CD8-positive, alpha-beta memory T cell (primary cell): ENCODE measurements around the gene CNGB1. TPM values are rescaled to one million over a fixed set of nuclear protein-coding genes. Genes with fewer than 3 reads are reported as not detected.

Experiments
- CTCF ChIA-PET: fragments of 350-600 bp; sonication (Branson Sonifier 250); formaldehyde crosslinking; loops from one replicate; lab custom pipeline; 2021; ENCODE audit warnings: antibody characterized with exemption; lab: Charles Lee
- POLR2A ChIA-PET: fragments of 350-600 bp; sonication (Branson Sonifier 250); formaldehyde crosslinking; loops from one replicate; lab custom pipeline; 2021; ENCODE audit warnings: antibody characterized with exemption; lab: Charles Lee
- DNase-seq, 5 donors: peaks; one replicate each; pipeline versions ENCODE4 v3.0.0 to v3.0.0-alpha.2; 2020 to 2022; ENCODE audit warnings: mixed read lengths in 1 of 5
- H3K27ac ChIP-seq: one replicate; pipeline ENCODE4 v1.7.0; 2013; ENCODE audit warnings: low read depth, mild to moderate bottlenecking, low read length, moderate library complexity
- H3K27me3 ChIP-seq: 2 replicates; pipeline ENCODE4 v1.7.0; 2013; ENCODE audit warnings: low read length, mild to moderate bottlenecking; ENCODE audit not compliant: insufficient read depth, poor library complexity, severe bottlenecking
- H3K36me3 ChIP-seq: 2 replicates; pipeline ENCODE4 v1.7.0; 2013; ENCODE audit warnings: mild to moderate bottlenecking, low read length, moderate library complexity; ENCODE audit not compliant: insufficient read depth
- H3K4me1 ChIP-seq: 2 replicates; pipeline ENCODE4 v1.7.0; 2013; ENCODE audit warnings: mild to moderate bottlenecking, low read length, moderate library complexity; ENCODE audit not compliant: insufficient read depth
- H3K4me3 ChIP-seq: 2 replicates; pipeline ENCODE4 v1.7.0; 2013; ENCODE audit warnings: mild to moderate bottlenecking, low read length
- H3K9me3 ChIP-seq: 2 replicates; pipeline ENCODE4 v1.7.0; 2013; ENCODE audit warnings: mild to moderate bottlenecking, low read length
- H3K27ac Mint-ChIP-seq, 8 donors: one replicate each; pipeline ENCODE4 v1.8.0; 2020 to 2021; ENCODE audit warnings: mixed read lengths in 8 of 8, mild to moderate bottlenecking in 6 of 8, inconsistent platforms in 3 of 8, moderate library complexity in 3 of 8
- H3K27me3 Mint-ChIP-seq, 2 donors: one replicate each; pipeline ENCODE4 v1.8.0; 2020 to 2021; ENCODE audit warnings: mixed read lengths in 2 of 2, mild to moderate bottlenecking in 1 of 2, moderate library complexity in 1 of 2
- H3K36me3 Mint-ChIP-seq, 3 donors: one replicate each; pipeline ENCODE4 v1.8.0; 2020 to 2021; ENCODE audit warnings: mixed read lengths in 3 of 3, inconsistent platforms in 1 of 3, mild to moderate bottlenecking in 1 of 3
- H3K4me1 Mint-ChIP-seq, 3 donors: one replicate each; pipeline ENCODE4 v1.8.0; 2020 to 2021; ENCODE audit warnings: mixed read lengths in 3 of 3, inconsistent platforms in 1 of 3, mild to moderate bottlenecking in 1 of 3
- H3K4me3 Mint-ChIP-seq, 7 donors: one replicate each; pipeline ENCODE4 v1.8.0; 2020 to 2021; ENCODE audit warnings: mixed read lengths in 7 of 7, mild to moderate bottlenecking in 6 of 7, moderate library complexity in 4 of 7, inconsistent platforms in 2 of 7
- H3K9me3 Mint-ChIP-seq, 5 donors: one replicate each; pipeline ENCODE4 v1.8.0; 2020 to 2022; ENCODE audit warnings: mixed read lengths in 5 of 5, mild to moderate bottlenecking in 3 of 5, moderate library complexity in 2 of 5, inconsistent platforms in 1 of 5
- polyA plus RNA-seq: library from polyadenylated mRNA; unstranded; fragments of 300-500 nt; fragmentation: Illumina TruSeq; gene quantifications from one replicate; pipeline ENCODE4 v1.2.3, GENCODE V29; 2021
- total RNA-seq, 2 experiments: library from RNA; stranded (reverse); gene quantifications; one replicate each; pipeline ENCODE4 v1.2.3, GENCODE V29; 2021

CNGB1 gene
- total and polyA plus RNA-seq, 3 experiments from 2014 or later: not detected

GRCh38 chr16:57889960-57890751 is 80.8 kb downstream of the CNGB1 start:
- ChIA-PET CTCF (interaction anchor here (3.1 kb wide), 1 partner anchor 10 kb away, joined by 18 read pairs; no protein-coding TSS in a partner anchor), POLR2A (no interaction called here)
- H3K27me3 Mint-ChIP-seq: peaks cover 26 to 59% of the 10 kb centered on the region in 2 donors

GRCh38 chr16:57889522-57889921 is 81.4 kb downstream of the CNGB1 start:
- CTCF ChIA-PET: interaction anchor here (3.1 kb wide), 1 partner anchor 10 kb away, joined by 18 read pairs; no protein-coding TSS in a partner anchor
- Mint-ChIP-seq H3K9me3 (no peaks in the 10 kb centered on the region), H3K27ac (no peak overlapping the region), H3K27me3 (peaks cover 24 to 65% of the 10 kb centered on the region in 2 donors), H3K4me1 (peaks cover 5 to 13% (median 11%) of the 10 kb centered on the region in 3 donors), H3K4me3 (no peak overlapping the region), H3K36me3 (peaks cover 0 to 2% (median under 1%) of the 10 kb centered on the region in 3 donors)
- DNase-seq: no peak
- no peak overlapping the region for H3K4me3 ChIP-seq
- H3K27ac ChIP-seq: no peak overlapping the region
- peaks cover 16% of the 10 kb centered on the region for H3K27me3 ChIP-seq
- H3K4me1 ChIP-seq: no peaks in the 10 kb centered on the region
- POLR2A ChIA-PET: interaction anchor here (0.6 kb wide), 1 partner anchor 60 kb away, joined by 7 read pairs; no protein-coding TSS in a partner anchor
- no peaks in the 10 kb centered on the region for H3K36me3 ChIP-seq
- H3K9me3 ChIP-seq: no peaks in the 10 kb centered on the region

More at GRCh38 chr16:57889960-57890751, 80.8 kb downstream of the CNGB1 start:
- Histone ChIP-seq H3K27ac (no peak overlapping the region), H3K4me1 (no peaks in the 10 kb centered on the region), H3K4me3 (no peak overlapping the region), H3K27me3 (peaks cover 11% of the 10 kb centered on the region), H3K36me3 (no peaks in the 10 kb centered on the region), H3K9me3 (no peaks in the 10 kb centered on the region)
- H3K4me1 Mint-ChIP-seq: peaks cover 9 to 17% (median 16%) of the 10 kb centered on the region in 3 donors
- no peak for DNase-seq
- no peaks in the 10 kb centered on the region for H3K9me3 Mint-ChIP-seq
- H3K36me3 Mint-ChIP-seq: peaks cover 0 to 2% (median 0%) of the 10 kb centered on the region in 3 donors
- H3K27ac Mint-ChIP-seq: peak overlapping the region in 1 of 8 donors; percentile 33
- H3K4me3 Mint-ChIP-seq: no peak overlapping the region

GRCh38 chr16:57889111-57889510 is 81.8 kb downstream of the CNGB1 start:
- no peak overlapping the region for H3K27ac ChIP-seq
- no peaks in the 10 kb centered on the region for H3K9me3 ChIP-seq
- H3K4me3 ChIP-seq: no peak overlapping the region
- Mint-ChIP-seq H3K27ac (no peak overlapping the region), H3K36me3 (peaks cover 0 to 3% (median 2%) of the 10 kb centered on the region in 3 donors), H3K27me3 (peaks cover 27 to 69% of the 10 kb centered on the region in 2 donors), H3K4me1 (peaks cover 4 to 14% (median 7%) of the 10 kb centered on the region in 3 donors), H3K9me3 (no peaks in the 10 kb centered on the region), H3K4me3 (no peak overlapping the region)
- ChIA-PET POLR2A (interaction anchor here (0.6 kb wide), 1 partner anchor 59 kb away, joined by 7 read pairs; no protein-coding TSS in a partner anchor), CTCF (interaction anchor here (3.1 kb wide), 1 partner anchor 11 kb away, joined by 18 read pairs; no protein-coding TSS in a partner anchor)
- no peaks in the 10 kb centered on the region for H3K36me3 ChIP-seq
- peaks cover 18% of the 10 kb centered on the region for H3K27me3 ChIP-seq
- no peaks in the 10 kb centered on the region for H3K4me1 ChIP-seq
- DNase-seq: no peak

- peaks cover 23% of the 10 kb centered on the region for H3K27me3 ChIP-seq
- H3K36me3 ChIP-seq: no peaks in the 10 kb centered on the region
- Mint-ChIP-seq H3K27me3 (peaks cover 33 to 76% of the 10 kb centered on the region in 2 donors), H3K9me3 (no peaks in the 10 kb centered on the region), H3K4me3 (no peak overlapping the region), H3K4me1 (peaks cover 3 to 16% (median 4%) of the 10 kb centered on the region in 3 donors), H3K27ac (no peak overlapping the region), H3K36me3 (peaks cover 0 to 3% (median 2%) of the 10 kb centered on the region in 3 donors)
- ChIA-PET POLR2A (no interaction called here), CTCF (interaction anchor here (0.8 kb wide), 1 partner anchor 11 kb away, joined by 3 read pairs; no protein-coding TSS in a partner anchor)
- no peaks in the 10 kb centered on the region for H3K4me1 ChIP-seq
- no peaks in the 10 kb centered on the region for H3K9me3 ChIP-seq
- H3K4me3 ChIP-seq: no peak overlapping the region
- no peak overlapping the region for H3K27ac ChIP-seq
- DNase-seq: no peak
Observed at GRCh38 chr16:57888128-57888527, 82.8 kb downstream of the CNGB1 start.

- Histone ChIP-seq H3K4me3 (no peak overlapping the region), H3K9me3 (no peaks in the 10 kb centered on the region), H3K27ac (no peak overlapping the region), H3K36me3 (no peaks in the 10 kb centered on the region), H3K27me3 (peaks cover 23% of the 10 kb centered on the region), H3K4me1 (no peaks in the 10 kb centered on the region)
- no peak for DNase-seq
- H3K27ac Mint-ChIP-seq: peak overlapping the region in 1 of 8 donors; percentile 43
- ChIA-PET CTCF (interaction anchor here (0.8 kb wide), 1 partner anchor 11 kb away, joined by 3 read pairs; no protein-coding TSS in a partner anchor), POLR2A (no interaction called here)
- H3K27me3 Mint-ChIP-seq: peaks cover 34 to 76% of the 10 kb centered on the region in 2 donors
- no peak overlapping the region for H3K4me3 Mint-ChIP-seq
- peaks cover 3 to 16% (median 4%) of the 10 kb centered on the region in 3 donors for H3K4me1 Mint-ChIP-seq
- H3K36me3 Mint-ChIP-seq: peaks cover 0 to 3% (median 2%) of the 10 kb centered on the region in 3 donors
- H3K9me3 Mint-ChIP-seq: no peaks in the 10 kb centered on the region
Observed at GRCh38 chr16:57887711-57888110, 83.2 kb downstream of the CNGB1 start.

GRCh38 chr16:57886427-57886826 is 84.5 kb downstream of the CNGB1 start:
- H3K36me3 ChIP-seq: no peaks in the 10 kb centered on the region
- no peak overlapping the region for H3K4me3 ChIP-seq
- peaks cover 3 to 16% (median 4%) of the 10 kb centered on the region in 3 donors for H3K4me1 Mint-ChIP-seq
- H3K27ac Mint-ChIP-seq: no peak overlapping the region
- no peaks in the 10 kb centered on the region for H3K4me1 ChIP-seq
- H3K36me3 Mint-ChIP-seq: peaks cover 0 to 3% (median 2%) of the 10 kb centered on the region in 3 donors
- no peak overlapping the region for H3K4me3 Mint-ChIP-seq
- no peaks in the 10 kb centered on the region for H3K9me3 ChIP-seq
- DNase-seq: no peak
- H3K27me3 ChIP-seq: peaks cover 23% of the 10 kb centered on the region
- ChIA-PET CTCF (no interaction called here), POLR2A (no interaction called here)
- H3K9me3 Mint-ChIP-seq: no peaks in the 10 kb centered on the region
- peaks cover 38 to 81% of the 10 kb centered on the region in 2 donors for H3K27me3 Mint-ChIP-seq
- H3K27ac ChIP-seq: no peak overlapping the region

GRCh38 chr16:57884655-57885133 is 86.2 kb downstream of the CNGB1 start:
- POLR2A ChIA-PET: no interaction called here
- DNase-seq: no peak
- Histone ChIP-seq H3K4me1 (no peaks in the 10 kb centered on the region), H3K36me3 (no peaks in the 10 kb centered on the region), H3K27me3 (peaks cover 23% of the 10 kb centered on the region), H3K9me3 (no peaks in the 10 kb centered on the region), H3K4me3 (no peak overlapping the region), H3K27ac (no peak overlapping the region)
- peaks cover 32 to 66% of the 10 kb centered on the region in 2 donors for H3K27me3 Mint-ChIP-seq
- H3K4me1 Mint-ChIP-seq: peaks cover 3 to 12% (median 4%) of the 10 kb centered on the region in 3 donors
- H3K9me3 Mint-ChIP-seq: no peaks in the 10 kb centered on the region
- peaks cover 0 to 3% (median 2%) of the 10 kb centered on the region in 3 donors for H3K36me3 Mint-ChIP-seq
- CTCF ChIA-PET: interaction anchor here (0.8 kb wide), 1 partner anchor 18 kb away, joined by 3 read pairs; no protein-coding TSS in a partner anchor
- no peak overlapping the region for H3K27ac Mint-ChIP-seq
- H3K4me3 Mint-ChIP-seq: no peak overlapping the region
